IMR-90 (cell line): ENCODE results near the gene PYDC2. TPM values are rescaled to one million over a fixed set of nuclear protein-coding genes. Genes with fewer than 3 reads are reported as not detected.

ENCODE experiments used
- ATAC-seq: fragments of 200-7000 bp; cut with Tn5 transposase; 2 replicates; pipeline ENCODE4 v1.9.1; 2020; ENCODE audit warnings: low read depth, mild to moderate bottlenecking, moderate library complexity
- BruUV-seq: library from RNA; stranded (reverse); fragments of 400-500 nt; replicated peaks from 2 replicates; lab custom pipeline; 2021; lab: Mats Ljungman, UMichigan
- CTCF ChIA-PET: fragments of 300-600 bp; formaldehyde crosslinking; extraction: SDS; loops from one replicate; lab custom pipeline; 2021; ENCODE audit warnings: antibody characterized with exemption; lab: Yijun Ruan, JAX
- POLR2A ChIA-PET: fragments of 300-600 bp; sonication (Branson Sonifier 250); formaldehyde crosslinking; loops from one replicate; lab custom pipeline; 2022; ENCODE audit warnings: antibody characterized with exemption; ENCODE audit not compliant: unreplicated experiment; lab: Charles Lee
- DNase-seq: peaks from one replicate; pipeline ENCODE4 v3.0.0; 2013
- H2AFZ ChIP-seq: replicated peaks from 2 replicates; pipeline ENCODE3; 2013; ENCODE audit warnings: low read length, mild to moderate bottlenecking; ENCODE audit not compliant: poor library complexity
- H2AK5ac ChIP-seq: 2 replicates; pipeline ENCODE4 v1.6.1; 2013; ENCODE audit warnings: low read depth, low read length, inconsistent platforms
- H2AK9ac ChIP-seq: replicated peaks from 2 replicates; pipeline ENCODE3; 2013; ENCODE audit warnings: mild to moderate bottlenecking, low read depth, low read length, moderate library complexity; ENCODE audit not compliant: poor library complexity
- H2BK120ac ChIP-seq: 2 replicates; pipeline ENCODE4 v1.6.1; 2013; ENCODE audit warnings: low read depth, low read length, inconsistent platforms
- H2BK15ac ChIP-seq: 3 replicates; pipeline ENCODE4 v1.6.1; 2013; ENCODE audit warnings: low read depth, low read length, inconsistent platforms
- H2BK20ac ChIP-seq: 2 replicates; pipeline ENCODE4 v1.6.1; 2013; ENCODE audit warnings: low read depth, mild to moderate bottlenecking, inconsistent platforms, low read length, moderate library complexity
- H2BK5ac ChIP-seq: 2 replicates; pipeline ENCODE4 v1.6.1; 2013; ENCODE audit warnings: mild to moderate bottlenecking, low read depth, low read length, inconsistent platforms; ENCODE audit not compliant: poor library complexity, severe bottlenecking
- H3K14ac ChIP-seq: replicated peaks from 2 replicates; pipeline ENCODE4 v1.6.1; 2013; ENCODE audit warnings: low read depth, low read length, inconsistent platforms
- H3K18ac ChIP-seq: 2 replicates; pipeline ENCODE4 v1.6.1; 2013; ENCODE audit warnings: low read depth, low read length, control low read depth
- H3K23ac ChIP-seq: 2 replicates; pipeline ENCODE4 v1.6.1; 2013; ENCODE audit warnings: low read depth, low read length, inconsistent platforms
- H3K27ac ChIP-seq: 2 replicates; pipeline ENCODE4 v1.5.1; 2013; ENCODE audit warnings: mild to moderate bottlenecking, control low read depth, low read length; ENCODE audit not compliant: insufficient read depth
- H3K27me3 ChIP-seq: 2 replicates; pipeline ENCODE4 v1.6.1; 2013; ENCODE audit warnings: low read length; ENCODE audit not compliant: control insufficient read depth, insufficient read depth
- H3K36me3 ChIP-seq: 2 replicates; pipeline ENCODE4 v1.6.1; 2013; ENCODE audit warnings: low read length, mixed read lengths; ENCODE audit not compliant: control insufficient read depth, insufficient read depth
- H3K4ac ChIP-seq: 2 replicates; pipeline ENCODE4 v1.6.1; 2013; ENCODE audit warnings: low read depth, low read length, inconsistent platforms
- H3K4me1 ChIP-seq: 2 replicates; pipeline ENCODE4 v1.6.1; 2013; ENCODE audit warnings: low read length, mixed read lengths; ENCODE audit not compliant: control insufficient read depth, insufficient read depth
- H3K4me2 ChIP-seq: 2 replicates; pipeline ENCODE4 v1.6.1; 2013; ENCODE audit warnings: low read depth, mild to moderate bottlenecking, control low read depth, low read length, moderate library complexity
- H3K4me3 ChIP-seq: 2 replicates; pipeline ENCODE4 v1.5.1; 2013; ENCODE audit warnings: low read depth, mild to moderate bottlenecking, control low read depth, low read length, moderate library complexity; ENCODE audit not compliant: insufficient read depth
- H3K56ac ChIP-seq: 2 replicates; pipeline ENCODE4 v1.6.1; 2013; ENCODE audit warnings: low read length, inconsistent platforms; ENCODE audit not compliant: insufficient read depth; ENCODE audit errors: extremely low read depth
- H3K79me1 ChIP-seq, 2 experiments: 2 replicates each; pipeline ENCODE4 v1.6.1; 2013; ENCODE audit warnings: low read length in 2 of 2, inconsistent platforms in 1 of 2, low read depth in 1 of 2
- H3K9ac ChIP-seq: 2 replicates; pipeline ENCODE4 v1.6.1; 2013; ENCODE audit warnings: low read depth, low read length, control low read depth
- H3K9me1 ChIP-seq: 2 replicates; pipeline ENCODE4 v1.6.1; 2013; ENCODE audit warnings: low read length, inconsistent platforms; ENCODE audit not compliant: insufficient read depth
- H3K9me3 ChIP-seq: 2 replicates; pipeline ENCODE4 v1.6.1; 2013; ENCODE audit warnings: low read length; ENCODE audit not compliant: control insufficient read depth, insufficient read depth
- H4K20me1 ChIP-seq: 2 replicates; pipeline ENCODE4 v1.6.1; 2013; ENCODE audit warnings: low read length, inconsistent platforms; ENCODE audit not compliant: insufficient read depth
- H4K5ac ChIP-seq: 2 replicates; pipeline ENCODE4 v1.6.1; 2013; ENCODE audit warnings: mild to moderate bottlenecking, low read depth, low read length, control low read depth
- H4K8ac ChIP-seq, 2 experiments: 2 replicates each; pipeline ENCODE4 v1.6.1; 2013; ENCODE audit warnings: low read depth in 2 of 2, low read length in 2 of 2, control low read depth in 1 of 2, inconsistent platforms in 1 of 2
- H4K91ac ChIP-seq: 2 replicates; pipeline ENCODE4 v1.6.1; 2013; ENCODE audit warnings: low read depth, low read length, inconsistent platforms; ENCODE audit not compliant: insufficient read depth
- BHLHE40 ChIP-seq: fragments of 150-350 bp; IDR thresholded peaks from 2 replicates; pipeline ENCODE4 v1.6.1; 2016; ENCODE audit warnings: mild to moderate bottlenecking, low read depth, low read length
- RCOR1 ChIP-seq: IDR thresholded peaks from 2 replicates; pipeline ENCODE4 v1.6.1; 2012; ENCODE audit warnings: mild to moderate bottlenecking, low read length, improper control_type of control experiment; ENCODE audit not compliant: insufficient replicate concordance
- WGBS, 2 experiments: methylation state at CpG; one replicate each; pipeline versions ENCODE4 v1.1.5 to v1.1.7; 2013; ENCODE audit warnings: missing lambda C conversion rate in 2 of 2; ENCODE audit not compliant: insufficient read length in 1 of 2; ENCODE audit errors: extremely low coverage in 2 of 2; 5-methylcytosine and 5-hydroxymethylcytosine counted together
- dilution Hi-C: fragments of 300-500 bp; cut with HindIII; formaldehyde crosslinking; loops from one replicate; pipeline ENCODE4 v1.14.3; 2018; ENCODE audit warnings: low sequenced_read_pairs; ENCODE audit not compliant: unreplicated experiment
- in situ Hi-C: fragments of 300-500 bp; cut with MboI; formaldehyde crosslinking; loops from 3 replicates; pipeline ENCODE4 v1.14.3; 2019; ENCODE audit warnings: low sequenced_read_pairs, inconsistent platforms, mixed read lengths
- intact Hi-C: fragments of 100-400 bp; cut with micrococcal nuclease; formaldehyde crosslinking; loops from 2 replicates; pipeline ENCODE4 v1.10.0; 2022
- polyA plus RNA-seq, 3 experiments: library from polyadenylated mRNA; depleted of rRNA; stranded (reverse); fragments of >200 nt; gene quantifications; 2 replicates each; pipeline ENCODE4 v1.2.3, GENCODE V29; 2012; ENCODE audit warnings: low replicate concordance in 1 of 3
- total RNA-seq: library from RNA; depleted of rRNA; stranded (reverse); fragments of >200 nt; gene quantifications from 2 replicates; pipeline ENCODE4 v1.2.3, GENCODE V29; 2012

PYDC2 gene
- total and polyA plus RNA-seq, 2 of the 4 experiments (the other 2 are of a cell fraction), result not detected

GRCh38 chr3:191412759-191413158, 48.2 kb upstream of the PYDC2 start:
- dilution Hi-C loops, result no loop called here
- Histone ChIP-seq H4K20me1 (no peaks in the 10 kb centered on the region), H3K4me2 (peak overlapping the region; percentile 50; the same call in 1 of the 2 replicates), H3K4me3 (no peak overlapping the region; the same call in 1 of the 2 replicates), H3K4ac (peak overlapping the region; percentile 74; the same call in 1 of the 2 replicates), H3K27me3 (no peaks in the 10 kb centered on the region), H2AFZ (no peak overlapping the region), H3K56ac (no peak overlapping the region; the same call in 1 of the 2 replicates), H3K9ac (peak overlapping the region; percentile 35; the same call in 1 of the 2 replicates), H4K91ac (peak overlapping the region; percentile 65), H3K9me3 (peaks cover 3% of the 10 kb centered on the region), H2BK15ac (peak overlapping the region; percentile 38; the same call in 1 of the 3 replicates), H2BK5ac (peak overlapping the region; percentile 89), H2AK9ac (no peak overlapping the region), H2BK20ac (peak overlapping the region; percentile 58; the same call in 1 of the 2 replicates), H3K9me1 (no peaks in the 10 kb centered on the region), H3K14ac (peak overlapping the region; percentile 81), H3K4me1 (peaks cover 3% of the 10 kb centered on the region; the same call in 1 of the 2 replicates), H3K23ac (no peak overlapping the region), H2AK5ac (peak overlapping the region; percentile 59; the same call in 1 of the 2 replicates), H3K79me1 (no peaks in the 10 kb centered on the region), H2BK120ac (peak overlapping the region; percentile 87), H4K8ac (peak overlapping the region in 1 of 2 experiments; percentile 71; a peak in 2 of 4 replicates), H3K27ac (no peak overlapping the region), H3K18ac (peak overlapping the region; percentile 51; the same call in 1 of the 2 replicates), H3K36me3 (no peaks in the 10 kb centered on the region), H4K5ac (no peak overlapping the region)
- ChIA-PET POLR2A (no interaction called here), CTCF (no interaction called here)
- peak; percentile 97 for DNase-seq
- peak; percentile 90 for ATAC-seq
- TF ChIP-seq RCOR1 (peak; percentile 20), BHLHE40 (no peak)
- in situ Hi-C loops, result no loop called here
- intact Hi-C loops, result loop anchor here (10.0 kb wide), 1 partner anchor 278 kb away; no protein-coding TSS in a partner anchor
- no CpG with 5 or more reads among the region's 1 CpG for WGBS, 2 experiments
- BruUV-seq, result no TSS peak
